ENCODE measurements around the gene EGLN1.
A peak's percentile ranks its signal among the peaks of the same experiment; 100 is the strongest.

EGLN1 gene

DNA sequence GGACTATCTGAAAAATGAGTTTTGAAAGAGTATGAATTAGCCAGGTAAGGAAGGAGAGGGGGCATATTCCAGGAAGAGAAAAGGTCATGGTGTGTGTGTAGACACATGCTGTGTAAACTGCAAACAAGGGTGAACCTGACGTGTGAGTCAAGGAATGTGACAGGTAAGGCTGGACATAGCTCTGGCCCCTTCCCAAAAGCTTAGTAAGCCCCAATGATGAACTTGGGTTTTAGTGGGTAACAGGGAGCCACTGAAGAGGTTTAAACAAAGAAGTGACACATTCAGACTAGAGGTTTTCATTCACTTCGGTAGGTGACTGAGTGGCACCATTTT lies 36.7 kb downstream of the EGLN1 start:
- H3K23ac ChIP-seq (ENCODE audit: low read length), result no peak overlapping the region
- H4K8ac ChIP-seq (ENCODE audit: low read depth, low read length), result no peak overlapping the region
- H2AK5ac ChIP-seq (ENCODE audit: low read length), result no peak overlapping the region
- H3K9me3 ChIP-seq (ENCODE audit: insufficient read depth, low read depth, low read length), result no peaks in the 10 kb centered on the region
- no CpG with 5 or more reads among the region's 2 CpGs for WGBS (ENCODE audit: extremely low coverage, insufficient coverage, insufficient read length)
- H4K12ac ChIP-seq (ENCODE audit: low read depth, low read length), result no peak overlapping the region
- H2BK5ac ChIP-seq (ENCODE audit: low read depth, low read length, poor library complexity), result no peak overlapping the region
- no peak overlapping the region for H2AFZ ChIP-seq (ENCODE audit: insufficient read depth, low read length, poor library complexity)
- DNase-seq, result no peak
- H3K36me3 ChIP-seq (ENCODE audit: control insufficient read depth in 1 of 2, insufficient read depth in 2 of 2, low read length in 2 of 2), result no peaks in the 10 kb centered on the region
- H3K14ac ChIP-seq (ENCODE audit: low read length), result no peak overlapping the region
- H3K9ac ChIP-seq (ENCODE audit: low read length), result no peak overlapping the region
- H3K4me3 ChIP-seq (ENCODE audit: low read depth, low read length), result no peak overlapping the region
- H3K27me3 ChIP-seq (ENCODE audit: insufficient read depth, low read length), result no peaks in the 10 kb centered on the region
- H2BK120ac ChIP-seq (ENCODE audit: insufficient read depth, low read length, poor library complexity), result no peak overlapping the region
- H4K91ac ChIP-seq (ENCODE audit: low read depth, low read length), result no peak overlapping the region
- H3K18ac ChIP-seq (ENCODE audit: low read length), result no peak overlapping the region
- H3K79me2 ChIP-seq (ENCODE audit: control insufficient read depth, insufficient read depth, low read length, poor library complexity), result peaks cover 3% of the 10 kb centered on the region
- H3K4me2 ChIP-seq (ENCODE audit: low read length), result no peak overlapping the region
- H3K4me1 ChIP-seq (ENCODE audit: control insufficient read depth in 1 of 2, insufficient read depth in 2 of 2, low read length in 2 of 2), result peaks cover 0 to 7% of the 10 kb centered on the region in 2 experiments
- peaks cover 3% of the 10 kb centered on the region for H3K79me1 ChIP-seq (ENCODE audit: low read length)
- no peak overlapping the region for H3K4ac ChIP-seq (ENCODE audit: low read depth, low read length)
- no peak overlapping the region for H2BK12ac ChIP-seq (ENCODE audit: low read length)
- no peak overlapping the region for H3K27ac ChIP-seq (ENCODE audit: low read depth, low read length)

GRCh38 chr1:231384696-231385415 lies 37.2 kb downstream of the EGLN1 start:
- H3K18ac ChIP-seq (ENCODE audit: low read length), result no peak overlapping the region
- H3K9ac ChIP-seq (ENCODE audit: low read length), result no peak overlapping the region
- no peak overlapping the region for H4K91ac ChIP-seq (ENCODE audit: low read depth, low read length)
- no peak overlapping the region for H3K4me2 ChIP-seq (ENCODE audit: low read length)
- no peak overlapping the region for H3K14ac ChIP-seq (ENCODE audit: low read length)
- no peak for DNase-seq
- H2BK5ac ChIP-seq (ENCODE audit: low read depth, low read length, poor library complexity), result no peak overlapping the region
- no peak overlapping the region for H3K4me3 ChIP-seq (ENCODE audit: low read depth, low read length)
- H3K36me3 ChIP-seq (ENCODE audit: control insufficient read depth in 1 of 2, insufficient read depth in 2 of 2, low read length in 2 of 2), result no peaks in the 10 kb centered on the region
- H3K4me1 ChIP-seq (ENCODE audit: control insufficient read depth in 1 of 2, insufficient read depth in 2 of 2, low read length in 2 of 2), result peaks cover 0 to 7% of the 10 kb centered on the region in 2 experiments
- no peak overlapping the region for H3K23ac ChIP-seq (ENCODE audit: low read length)
- H3K9me3 ChIP-seq (ENCODE audit: insufficient read depth, low read depth, low read length), result no peaks in the 10 kb centered on the region
- H3K79me2 ChIP-seq (ENCODE audit: control insufficient read depth, insufficient read depth, low read length, poor library complexity), result peaks cover 3% of the 10 kb centered on the region
- peaks cover 3% of the 10 kb centered on the region for H3K79me1 ChIP-seq (ENCODE audit: low read length)
- no peak overlapping the region for H4K12ac ChIP-seq (ENCODE audit: low read depth, low read length)
- no peak overlapping the region for H2AK5ac ChIP-seq (ENCODE audit: low read length)
- no peak overlapping the region for H2AFZ ChIP-seq (ENCODE audit: insufficient read depth, low read length, poor library complexity)
- H4K8ac ChIP-seq (ENCODE audit: low read depth, low read length), result no peak overlapping the region
- no peak overlapping the region for H2BK12ac ChIP-seq (ENCODE audit: low read length)
- WGBS (ENCODE audit: extremely low coverage, insufficient coverage, insufficient read length), result no CpG with 5 or more reads among the region's 6 CpGs
- no peak overlapping the region for H3K4ac ChIP-seq (ENCODE audit: low read depth, low read length)
- no peak overlapping the region for H3K27ac ChIP-seq (ENCODE audit: low read depth, low read length)
- no peaks in the 10 kb centered on the region for H3K27me3 ChIP-seq (ENCODE audit: insufficient read depth, low read length)
- no peak overlapping the region for H2BK120ac ChIP-seq (ENCODE audit: insufficient read depth, low read length, poor library complexity)

- Histone ChIP-seq H2AK5ac (ENCODE audit: low read length) (no peak overlapping the region), H3K79me1 (ENCODE audit: low read length) (peaks cover 2% of the 10 kb centered on the region), H3K79me2 (ENCODE audit: control insufficient read depth, insufficient read depth, low read length, poor library complexity) (peaks cover 1% of the 10 kb centered on the region), H4K12ac (ENCODE audit: low read depth, low read length) (no peak overlapping the region), H3K4me1 (ENCODE audit: control insufficient read depth in 1 of 2, insufficient read depth in 2 of 2, low read length in 2 of 2) (peaks cover 0 to 4% of the 10 kb centered on the region in 2 experiments), H3K4me3 (ENCODE audit: low read depth, low read length) (no peak overlapping the region), H2BK12ac (ENCODE audit: low read length) (no peak overlapping the region), H2AFZ (ENCODE audit: insufficient read depth, low read length, poor library complexity) (no peak overlapping the region), H3K9me3 (ENCODE audit: insufficient read depth, low read depth, low read length) (no peaks in the 10 kb centered on the region), H3K27me3 (ENCODE audit: insufficient read depth, low read length) (no peaks in the 10 kb centered on the region), H3K36me3 (ENCODE audit: control insufficient read depth in 1 of 2, insufficient read depth in 2 of 2, low read length in 2 of 2) (no peaks in the 10 kb centered on the region), H4K8ac (ENCODE audit: low read depth, low read length) (no peak overlapping the region), H2BK120ac (ENCODE audit: insufficient read depth, low read length, poor library complexity) (no peak overlapping the region), H3K9ac (ENCODE audit: low read length) (no peak overlapping the region), H4K91ac (ENCODE audit: low read depth, low read length) (no peak overlapping the region), H3K27ac (ENCODE audit: low read depth, low read length) (no peak overlapping the region), H3K14ac (ENCODE audit: low read length) (no peak overlapping the region), H3K4me2 (ENCODE audit: low read length) (no peak overlapping the region), H3K18ac (ENCODE audit: low read length) (no peak overlapping the region), H2BK5ac (ENCODE audit: low read depth, low read length, poor library complexity) (no peak overlapping the region), H3K4ac (ENCODE audit: low read depth, low read length) (no peak overlapping the region), H3K23ac (ENCODE audit: low read length) (no peak overlapping the region)
- no CpG with 5 or more reads among the region's 5 CpGs for WGBS (ENCODE audit: extremely low coverage, insufficient coverage, insufficient read length)
- DNase-seq, result peak in 1 of 2 donors; percentile 9
Measured at GRCh38 chr1:231383159-231383860, 38.8 kb downstream of the EGLN1 start.

GRCh38 chr1:231382426-231382825 lies 39.7 kb downstream of the EGLN1 start:
- no peaks in the 10 kb centered on the region for H3K36me3 ChIP-seq (ENCODE audit: control insufficient read depth in 1 of 2, insufficient read depth in 2 of 2, low read length in 2 of 2)
- no peaks in the 10 kb centered on the region for H3K27me3 ChIP-seq (ENCODE audit: insufficient read depth, low read length)
- DNase-seq, result no peak
- no peak overlapping the region for H4K8ac ChIP-seq (ENCODE audit: low read depth, low read length)
- no peak overlapping the region for H2BK5ac ChIP-seq (ENCODE audit: low read depth, low read length, poor library complexity)
- no peak overlapping the region for H4K12ac ChIP-seq (ENCODE audit: low read depth, low read length)
- no peak overlapping the region for H2AK5ac ChIP-seq (ENCODE audit: low read length)
- no peak overlapping the region for H2AFZ ChIP-seq (ENCODE audit: insufficient read depth, low read length, poor library complexity)
- H3K4ac ChIP-seq (ENCODE audit: low read depth, low read length), result no peak overlapping the region
- no peaks in the 10 kb centered on the region for H3K79me1 ChIP-seq (ENCODE audit: low read length)
- no peaks in the 10 kb centered on the region for H3K79me2 ChIP-seq (ENCODE audit: control insufficient read depth, insufficient read depth, low read length, poor library complexity)
- peaks cover 0 to 3% of the 10 kb centered on the region in 2 experiments for H3K4me1 ChIP-seq (ENCODE audit: control insufficient read depth in 1 of 2, insufficient read depth in 2 of 2, low read length in 2 of 2)
- H3K4me3 ChIP-seq (ENCODE audit: low read depth, low read length), result no peak overlapping the region
- no peak overlapping the region for H3K14ac ChIP-seq (ENCODE audit: low read length)
- H3K27ac ChIP-seq (ENCODE audit: low read depth, low read length), result no peak overlapping the region
- no peak overlapping the region for H3K9ac ChIP-seq (ENCODE audit: low read length)
- no peak overlapping the region for H3K23ac ChIP-seq (ENCODE audit: low read length)
- H3K4me2 ChIP-seq (ENCODE audit: low read length), result no peak overlapping the region
- no peak overlapping the region for H3K18ac ChIP-seq (ENCODE audit: low read length)
- H2BK12ac ChIP-seq (ENCODE audit: low read length), result no peak overlapping the region
- H4K91ac ChIP-seq (ENCODE audit: low read depth, low read length), result no peak overlapping the region
- WGBS (ENCODE audit: extremely low coverage, insufficient coverage, insufficient read length), result no CpG with 5 or more reads among the region's 3 CpGs
- H2BK120ac ChIP-seq (ENCODE audit: insufficient read depth, low read length, poor library complexity), result no peak overlapping the region
- H3K9me3 ChIP-seq (ENCODE audit: insufficient read depth, low read depth, low read length), result no peaks in the 10 kb centered on the region
